ENCODE results near the gene RAB6B.

The RAB6B gene

DNA sequence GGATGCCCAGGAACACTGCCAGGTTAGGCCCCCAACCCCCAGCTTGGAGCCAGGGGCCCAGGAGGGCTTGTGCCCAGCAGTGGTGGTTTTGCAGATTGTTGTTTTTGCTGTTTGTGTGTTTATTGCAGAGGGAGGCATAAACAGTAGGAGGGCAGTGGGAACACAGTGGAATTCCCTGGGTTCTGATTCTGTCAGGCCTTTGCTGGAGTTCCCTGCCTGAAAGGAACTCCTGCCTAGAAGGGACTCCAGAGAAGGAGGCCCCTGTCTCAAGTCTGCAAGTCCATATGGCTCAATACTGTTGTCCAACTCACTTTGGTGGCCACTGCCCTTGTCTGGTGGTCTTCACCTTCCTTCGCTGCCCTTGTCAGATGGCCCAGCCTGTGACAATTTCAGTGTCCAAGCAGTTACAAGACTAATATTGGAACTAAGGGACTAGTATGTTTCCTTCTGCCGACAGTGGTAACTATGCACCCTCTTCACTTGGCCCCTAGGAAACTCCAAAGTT, 47.4 kb upstream of the RAB6B start:
- Histone ChIP-seq H3K4me2 (ENCODE audit: low read length) (no peak overlapping the region), H4K20me1 (ENCODE audit: insufficient read depth, low read length) (no peaks in the 10 kb centered on the region), H3K4me3 (ENCODE audit: low read length) (no peak overlapping the region), H3K9me3 (ENCODE audit: insufficient read depth, low read length) (no peaks in the 10 kb centered on the region), H3K27ac (ENCODE audit: low read length) (no peak overlapping the region), H2AFZ (ENCODE audit: low read depth, low read length) (no peak overlapping the region), H3K27me3 (ENCODE audit: low read depth, low read length) (peaks cover 20% of the 10 kb centered on the region; the same call in 1 of the 2 replicates), H3K9ac (ENCODE audit: low read length) (no peak overlapping the region), H3K4me1 (ENCODE audit: low read length) (no peaks in the 10 kb centered on the region), H3K79me2 (ENCODE audit: low read length) (no peaks in the 10 kb centered on the region), H3K36me3 (replicated peaks; ENCODE audit: low read depth, low read length) (no peaks in the 10 kb centered on the region)
- TF ChIP-seq, protein P1, sequence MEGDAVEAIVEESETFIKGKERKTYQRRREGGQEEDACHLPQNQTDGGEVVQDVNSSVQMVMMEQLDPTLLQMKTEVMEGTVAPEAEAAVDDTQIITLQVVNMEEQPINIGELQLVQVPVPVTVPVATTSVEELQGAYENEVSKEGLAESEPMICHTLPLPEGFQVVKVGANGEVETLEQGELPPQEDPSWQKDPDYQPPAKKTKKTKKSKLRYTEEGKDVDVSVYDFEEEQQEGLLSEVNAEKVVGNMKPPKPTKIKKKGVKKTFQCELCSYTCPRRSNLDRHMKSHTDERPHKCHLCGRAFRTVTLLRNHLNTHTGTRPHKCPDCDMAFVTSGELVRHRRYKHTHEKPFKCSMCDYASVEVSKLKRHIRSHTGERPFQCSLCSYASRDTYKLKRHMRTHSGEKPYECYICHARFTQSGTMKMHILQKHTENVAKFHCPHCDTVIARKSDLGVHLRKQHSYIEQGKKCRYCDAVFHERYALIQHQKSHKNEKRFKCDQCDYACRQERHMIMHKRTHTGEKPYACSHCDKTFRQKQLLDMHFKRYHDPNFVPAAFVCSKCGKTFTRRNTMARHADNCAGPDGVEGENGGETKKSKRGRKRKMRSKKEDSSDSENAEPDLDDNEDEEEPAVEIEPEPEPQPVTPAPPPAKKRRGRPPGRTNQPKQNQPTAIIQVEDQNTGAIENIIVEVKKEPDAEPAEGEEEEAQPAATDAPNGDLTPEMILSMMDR (IDR thresholded peaks at IDR 0.05; ENCODE audit: low read depth, low read length): no peak
- no peak for TF ChIP-seq EZH2phosphoT487 (IDR thresholded peaks at IDR 0.05; ENCODE audit: low read depth)

DNA sequence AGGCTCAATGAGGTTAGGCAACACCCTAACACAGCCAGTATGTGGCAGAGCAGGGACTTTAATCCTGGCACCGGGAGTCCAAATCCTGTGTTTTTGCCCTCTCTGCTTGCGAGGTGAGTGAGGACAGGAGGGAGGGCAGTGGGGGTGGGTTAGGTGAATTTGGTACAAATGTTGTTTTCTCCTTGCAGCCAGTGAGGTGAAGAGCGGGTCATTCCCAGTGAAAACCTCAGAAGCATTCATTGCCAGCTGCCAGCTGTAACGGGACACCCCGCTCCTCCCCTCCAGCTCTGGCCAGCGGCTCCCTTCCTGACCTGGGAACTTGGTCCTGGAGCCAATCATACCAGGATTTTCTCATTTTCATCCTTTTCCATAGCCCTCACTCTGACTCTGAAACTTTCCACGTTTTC, 45.7 kb upstream of the RAB6B start:
- Histone ChIP-seq H2AFZ (ENCODE audit: low read depth, low read length) (no peak overlapping the region), H3K9ac (ENCODE audit: low read length) (no peak overlapping the region), H3K4me3 (ENCODE audit: low read length) (no peak overlapping the region), H3K9me3 (ENCODE audit: insufficient read depth, low read length) (no peaks in the 10 kb centered on the region), H3K27me3 (ENCODE audit: low read depth, low read length) (peaks cover 33% of the 10 kb centered on the region), H4K20me1 (ENCODE audit: insufficient read depth, low read length) (no peaks in the 10 kb centered on the region), H3K4me1 (ENCODE audit: low read length) (no peaks in the 10 kb centered on the region), H3K36me3 (replicated peaks; ENCODE audit: low read depth, low read length) (no peaks in the 10 kb centered on the region), H3K79me2 (ENCODE audit: low read length) (no peaks in the 10 kb centered on the region), H3K27ac (ENCODE audit: low read length) (no peak overlapping the region), H3K4me2 (ENCODE audit: low read length) (no peak overlapping the region)
- no peak for TF ChIP-seq EZH2phosphoT487 (IDR thresholded peaks at IDR 0.05; ENCODE audit: low read depth)
- TF ChIP-seq, protein P1 (IDR thresholded peaks at IDR 0.05; ENCODE audit: low read depth, low read length): no peak

DNA sequence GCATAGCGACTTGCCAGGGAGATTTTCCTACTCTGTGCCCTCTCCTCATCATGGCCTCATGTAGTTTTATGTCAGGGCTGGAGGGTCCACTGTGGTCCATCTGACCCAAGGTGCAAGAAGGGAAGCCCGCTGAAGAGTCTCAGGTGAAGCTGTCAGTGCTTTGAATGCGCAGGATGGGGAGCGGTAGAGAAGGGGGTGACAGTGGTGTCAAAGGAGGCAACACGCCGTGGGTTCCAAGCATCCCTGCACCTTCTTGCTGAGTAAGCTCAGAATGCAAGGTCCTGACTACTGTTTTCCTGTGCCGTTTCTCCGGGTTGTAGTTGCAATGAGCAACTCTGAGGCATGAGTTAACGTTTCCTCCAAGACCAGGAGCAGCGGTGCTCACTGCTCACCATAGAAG, 44.9 kb upstream of the RAB6B start:
- Histone ChIP-seq H3K27me3 (ENCODE audit: low read depth, low read length) (peaks cover 38% of the 10 kb centered on the region), H3K4me1 (ENCODE audit: low read length) (no peaks in the 10 kb centered on the region)

DNA sequence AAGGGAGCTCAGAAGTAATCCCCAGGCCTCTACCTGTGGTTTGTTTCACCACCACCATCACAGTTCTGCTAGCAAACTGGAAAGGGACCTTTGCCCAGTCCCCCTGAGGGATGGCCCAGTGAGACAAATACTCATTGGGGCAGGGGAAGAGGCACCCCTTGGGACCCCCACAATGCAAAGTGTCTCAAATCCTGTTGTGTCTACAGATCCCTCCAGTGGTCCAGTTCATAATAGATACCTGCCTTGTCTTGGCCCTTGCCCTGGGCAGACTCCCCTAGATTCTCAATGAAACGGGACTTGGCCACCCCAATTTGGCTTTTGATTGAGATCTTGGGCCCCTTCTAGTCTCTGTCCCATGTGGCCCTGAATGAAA, 43.8 kb upstream of the RAB6B start:
- H4K20me1 ChIP-seq (ENCODE audit: insufficient read depth, low read length): no peaks in the 10 kb centered on the region
- no peaks in the 10 kb centered on the region for H3K9me3 ChIP-seq (ENCODE audit: insufficient read depth, low read length)
- no peak overlapping the region for H3K4me2 ChIP-seq (ENCODE audit: low read length)
- no peaks in the 10 kb centered on the region for H3K79me2 ChIP-seq (ENCODE audit: low read length)
- no peak overlapping the region for H3K4me3 ChIP-seq (ENCODE audit: low read length)
- no peak overlapping the region for H3K9ac ChIP-seq (ENCODE audit: low read length)
- no peak overlapping the region for H3K27ac ChIP-seq (ENCODE audit: low read length)
- no peaks in the 10 kb centered on the region for H3K36me3 ChIP-seq (replicated peaks; ENCODE audit: low read depth, low read length)
- TF ChIP-seq, protein P1 (IDR thresholded peaks at IDR 0.05; ENCODE audit: low read depth, low read length): no peak
- TF ChIP-seq EZH2phosphoT487 (IDR thresholded peaks at IDR 0.05; ENCODE audit: low read depth): no peak
- peaks cover 38% of the 10 kb centered on the region for H3K27me3 ChIP-seq (ENCODE audit: low read depth, low read length)
- no peak overlapping the region for H2AFZ ChIP-seq (ENCODE audit: low read depth, low read length)
- H3K4me1 ChIP-seq (ENCODE audit: low read length): no peaks in the 10 kb centered on the region

More for the DNA sequence above, 44.9 kb upstream of the RAB6B start:
- H3K36me3 ChIP-seq (replicated peaks; ENCODE audit: low read depth, low read length): no peaks in the 10 kb centered on the region
- no peak overlapping the region for H3K4me2 ChIP-seq (ENCODE audit: low read length)
- no peak overlapping the region for H3K9ac ChIP-seq (ENCODE audit: low read length)
- no peaks in the 10 kb centered on the region for H4K20me1 ChIP-seq (ENCODE audit: insufficient read depth, low read length)
- H3K4me3 ChIP-seq (ENCODE audit: low read length): no peak overlapping the region
- no peaks in the 10 kb centered on the region for H3K79me2 ChIP-seq (ENCODE audit: low read length)
- no peak for TF ChIP-seq EZH2phosphoT487 (IDR thresholded peaks at IDR 0.05; ENCODE audit: low read depth)
- TF ChIP-seq, protein P1 (IDR thresholded peaks at IDR 0.05; ENCODE audit: low read depth, low read length): no peak
- no peak overlapping the region for H2AFZ ChIP-seq (ENCODE audit: low read depth, low read length)
- H3K9me3 ChIP-seq (ENCODE audit: insufficient read depth, low read length): no peaks in the 10 kb centered on the region
- H3K27ac ChIP-seq (ENCODE audit: low read length): no peak overlapping the region

All from OCI-LY3 (cell line).